Upper lobe of left lung (tissue), 4 donors: ENCODE data around the gene TCF7L2.

Source experiments
- CTCF ChIP-seq, 6 experiments: fragments of 450-650 bp in 4 of 6; fragments of 200-600 bp in 2 of 6; sonication (generic) in 2 of 6; IDR thresholded peaks; one replicate each; pipeline ENCODE4 v1.5.1; 2016 to 2019; ENCODE audit warnings: antibody characterized with exemption in 6 of 6
- POLR2A ChIP-seq, 4 donors: fragments of 450-650 bp; IDR thresholded peaks; one replicate each; pipeline ENCODE4 v1.5.1; 2016 to 2017; ENCODE audit warnings: antibody characterized with exemption in 4 of 4, mild to moderate bottlenecking in 2 of 4
- POLR2AphosphoS5 ChIP-seq, 2 donors: sonication (generic); formaldehyde crosslinking; IDR thresholded peaks; one replicate each; pipeline ENCODE4 v1.5.1; 2017; ENCODE audit warnings: antibody characterized with exemption in 2 of 2

- no peak for TF ChIP-seq CTCF (IDR thresholded peaks at IDR 0.05)
- TF ChIP-seq POLR2A (IDR thresholded peaks at IDR 0.05): no peak
- TF ChIP-seq POLR2AphosphoS5 (IDR thresholded peaks at IDR 0.05): no peak
Measured at GRCh38 chr10:113129117-113129516, 179.1 kb downstream of the TCF7L2 start.
